K562 (cell line): ENCODE data around the gene MICU1. TPM values are rescaled to one million over a fixed set of nuclear protein-coding genes. Genes with fewer than 3 reads are reported as not detected.

ENCODE experiments used
- CC2D1A ChIP-seq: fragments of 450-650 bp; IDR thresholded peaks from 2 replicates; pipeline ENCODE4 v1.6.1; 2017; ENCODE audit warnings: mild to moderate bottlenecking
- CTCF ChIP-seq, 3 experiments: IDR thresholded peaks in 2 of 3; conservative IDR thresholded peaks in 1 of 3; 2 replicates each; pipeline ENCODE4 v1.5.1; 2011 to 2012; ENCODE audit warnings: low read length in 3 of 3, mild to moderate bottlenecking in 3 of 3, control low read depth in 2 of 3, improper control_type of control experiment in 1 of 3, inconsistent platforms in 1 of 3, low read depth in 1 of 3, mixed read lengths in 1 of 3, moderate library complexity in 1 of 3; ENCODE audit not compliant: insufficient read depth in 2 of 3
- KDM5B ChIP-seq: fragments of 200-600 bp; sonication (generic); IDR thresholded peaks from 2 replicates; pipeline ENCODE4 v1.6.1; 2012; ENCODE audit warnings: low read depth, mild to moderate bottlenecking, moderate library complexity, low read length, control low read depth, inconsistent platforms; ENCODE audit not compliant: insufficient replicate concordance
- MTA3 ChIP-seq: fragments of 450-650 bp; formaldehyde crosslinking; IDR thresholded peaks from 2 replicates; pipeline ENCODE4 v1.6.1; 2017; ENCODE audit warnings: mild to moderate bottlenecking, borderline replicate concordance
- PKNOX1 ChIP-seq: fragments of 450-650 bp; IDR thresholded peaks from 2 replicates; pipeline ENCODE4 v1.6.1; 2016
- POLR2A ChIP-seq: fragments of 450-650 bp; conservative IDR thresholded peaks from 2 replicates; pipeline ENCODE4 v1.6.1; 2016
- POLR2G ChIP-seq: fragments of 200-400 bp; formaldehyde crosslinking; IDR thresholded peaks from 2 replicates; pipeline ENCODE4 v1.6.1; 2017; ENCODE audit warnings: low read depth, mild to moderate bottlenecking, antibody characterized with exemption, low read length, moderate library complexity
- POLR2H ChIP-seq: IDR thresholded peaks from 2 replicates; pipeline ENCODE4 v1.6.1; 2016; ENCODE audit warnings: missing genetic modification characterization, low read depth, mild to moderate bottlenecking, control low read depth, missing compliant biosample characterization, moderate library complexity
- RAD21 ChIP-seq, 2 experiments: fragments of 250-450 bp in 1 of 2; fragments of 450-650 bp in 1 of 2; sonication (Bioruptor Pico) in 1 of 2; formaldehyde crosslinking in 1 of 2; IDR thresholded peaks in 1 of 2; conservative IDR thresholded peaks in 1 of 2; 2 replicates each; pipeline versions ENCODE4 v1.4.0 to v1.8.0; 2020 to 2022; ENCODE audit warnings: mild to moderate bottlenecking in 2 of 2, moderate library complexity in 1 of 2
- TFAP4 ChIP-seq: sonication (generic); formaldehyde crosslinking; IDR thresholded peaks from 2 replicates; pipeline ENCODE4 v1.8.0; 2022; ENCODE audit warnings: missing genetic modification reagents, mild to moderate bottlenecking, moderate library complexity, borderline replicate concordance
- THRAP3 ChIP-seq: fragments of 450-650 bp; IDR thresholded peaks from 2 replicates; pipeline ENCODE4 v1.6.1; 2016; ENCODE audit warnings: mild to moderate bottlenecking, inconsistent platforms, borderline replicate concordance
- polyA plus RNA-seq, 8 experiments: library from polyadenylated mRNA; depleted of rRNA in 4 of 8; stranded (reverse) in 5 of 8; unstranded in 3 of 8; fragments of >200 nt; fragmentation: Nextera tagmentation in 2 of 8; fragmentation: Illumina TruSeq in 1 of 8; extraction: Ambion mirVana in 2 of 8; extraction: Trizol in 1 of 8; gene quantifications; 2 replicates each; pipeline versions ENCODE4 v1.2.1 to v1.2.3, GENCODE V29; 2011 to 2014; ENCODE audit warnings: inconsistent platforms in 1 of 8, missing spikeins in 1 of 8
- total RNA-seq, 7 experiments: library from RNA; depleted of rRNA in 6 of 7; stranded (reverse); fragments of >200 nt in 6 of 7; fragmentation: Illumina TruSeq in 2 of 7; extraction: Trizol in 2 of 7; gene quantifications; 2 replicates each; pipeline versions ENCODE4 v1.2.1 to v1.2.3, GENCODE V29; 2011 to 2021; ENCODE audit warnings: low replicate concordance in 1 of 7

The MICU1 gene
- total and polyA plus RNA-seq, 9 of the 15 experiments (the other 6 are each of a cell fraction or from before 2014, with no cell fraction given) = 29.3 to 76.8 (median 48.4) TPM

GRCh38 chr10:72326665-72327603 lies 298.9 kb downstream of the MICU1 start (continued):
- TF ChIP-seq TFAP4 (CRISPR knock-in tag) (peak; percentile 16; the same call in 1 of the 2 replicates), KDM5B (peak; percentile 49), THRAP3 (peak; percentile 88), POLR2A (0 out of 2 replicates have a peak, but pooled peaks have one; percentile 52), PKNOX1 (peak; percentile 24; the same call in 1 of the 2 replicates), MTA3 (peak; percentile 82), CC2D1A (peak; percentile 72), POLR2H (tag) (peak; percentile 80), POLR2G (peak; percentile 51), CTCF (IDR thresholded peaks at IDR 0.05 in 2 of 3, conservative IDR thresholded peaks at IDR 0.05 in 1 of 3; ENCODE audit: insufficient read depth in 2 of 3, low read depth in 1 of 3, low read length in 3 of 3) (peak in 2 of 3 experiments; percentile 23 to 39; a peak in 3 of 6 replicates), RAD21 (CRISPR knock-in tag; conservative IDR thresholded peaks at IDR 0.05 in 1 of 2, IDR thresholded peaks at IDR 0.05 in 1 of 2) (peak; percentile 20 to 70; a peak in 2 of 4 replicates)
- TF ChIP-seq, all 486 proteins: peak for 16; not testable (repeated sequence) for 470
